ENCODE data around the gene CD180.

DNA sequence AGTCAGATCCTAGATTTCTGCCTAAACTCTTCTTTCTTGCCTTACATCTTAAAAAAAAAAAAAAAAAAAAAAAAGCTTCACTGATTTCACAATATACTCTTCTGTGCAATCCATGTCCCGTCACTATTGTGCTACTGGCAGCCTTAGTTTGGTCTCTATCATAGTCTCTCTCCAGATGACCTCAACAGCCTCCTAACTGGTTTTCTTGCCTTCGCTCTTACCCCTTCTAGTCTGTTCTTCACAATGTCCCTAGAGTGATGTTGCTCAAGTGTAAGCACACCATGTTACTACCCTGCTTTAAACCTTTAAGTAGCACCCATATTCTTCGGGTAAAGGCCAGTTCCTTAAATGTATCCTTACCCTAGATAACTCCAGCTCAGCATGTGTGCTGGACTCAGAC, 25.8 kb downstream of the CD180 start:
- TF ChIP-seq POLR2A (IDR thresholded peaks at IDR 0.05): no peak
- TF ChIP-seq, protein P1, sequence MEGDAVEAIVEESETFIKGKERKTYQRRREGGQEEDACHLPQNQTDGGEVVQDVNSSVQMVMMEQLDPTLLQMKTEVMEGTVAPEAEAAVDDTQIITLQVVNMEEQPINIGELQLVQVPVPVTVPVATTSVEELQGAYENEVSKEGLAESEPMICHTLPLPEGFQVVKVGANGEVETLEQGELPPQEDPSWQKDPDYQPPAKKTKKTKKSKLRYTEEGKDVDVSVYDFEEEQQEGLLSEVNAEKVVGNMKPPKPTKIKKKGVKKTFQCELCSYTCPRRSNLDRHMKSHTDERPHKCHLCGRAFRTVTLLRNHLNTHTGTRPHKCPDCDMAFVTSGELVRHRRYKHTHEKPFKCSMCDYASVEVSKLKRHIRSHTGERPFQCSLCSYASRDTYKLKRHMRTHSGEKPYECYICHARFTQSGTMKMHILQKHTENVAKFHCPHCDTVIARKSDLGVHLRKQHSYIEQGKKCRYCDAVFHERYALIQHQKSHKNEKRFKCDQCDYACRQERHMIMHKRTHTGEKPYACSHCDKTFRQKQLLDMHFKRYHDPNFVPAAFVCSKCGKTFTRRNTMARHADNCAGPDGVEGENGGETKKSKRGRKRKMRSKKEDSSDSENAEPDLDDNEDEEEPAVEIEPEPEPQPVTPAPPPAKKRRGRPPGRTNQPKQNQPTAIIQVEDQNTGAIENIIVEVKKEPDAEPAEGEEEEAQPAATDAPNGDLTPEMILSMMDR (IDR thresholded peaks at IDR 0.05 in 4 of 5, conservative IDR thresholded peaks at IDR 0.05 in 1 of 5): no peak

Measured in gastrocnemius medialis (tissue), 4 donors.